HCT116 (cell line): ENCODE data around the gene YTHDF1. TPM values are rescaled to one million over a fixed set of nuclear protein-coding genes. Genes with fewer than 3 reads are reported as not detected.

Experiments
- ATAC-seq: fragments of 200-7000 bp; cut with Tn5 transposase; 2 replicates; pipeline ENCODE4 v1.9.1; 2020; ENCODE audit warnings: mild to moderate bottlenecking, moderate library complexity
- BruUV-seq: library from RNA; stranded (reverse); fragments of 400-500 nt; replicated peaks from 2 replicates; lab custom pipeline; 2021; lab: Mats Ljungman, UMichigan
- CTCF ChIA-PET: fragments of 300-600 bp; sonication (Branson Sonifier 250); formaldehyde crosslinking; loops from one replicate; lab custom pipeline; 2021; ENCODE audit warnings: antibody characterized with exemption; lab: Charles Lee
- POLR2A ChIA-PET: fragments of 300-600, 350-600 bp; sonication (Branson Sonifier 250); formaldehyde crosslinking; loops from one replicate; lab custom pipeline; 2021; ENCODE audit warnings: antibody characterized with exemption; lab: Charles Lee
- RAD21 ChIA-PET, 2 experiments: fragments of 300-600 bp; sonication (Branson Sonifier 250); formaldehyde crosslinking; loops; one replicate each; lab custom pipeline; 2023; ENCODE audit warnings: low total read pairs in 2 of 2; ENCODE audit not compliant: uncharacterized antibody in 2 of 2, unreplicated experiment in 2 of 2, low non-redundant PET in 1 of 2; lab: Charles Lee
- DNase-seq: peaks from one replicate; pipeline ENCODE4 v3.0.0-alpha.2; 2010; ENCODE audit warnings: low read depth, low spot score
- H2AFZ ChIP-seq: fragments of 200-600 bp; shearing (Covaris generic), sonication (generic); 2 replicates; pipeline ENCODE4 v1.6.1; 2017; ENCODE audit warnings: low read depth, mixed run types, mixed read lengths, antibody characterized with exemption, low read length; ENCODE audit not compliant: poor library complexity, severe bottlenecking
- H3K27ac ChIP-seq: 2 replicates; pipeline ENCODE4 v1.5.1; 2012; ENCODE audit warnings: low read depth, low read length
- H3K27me3 ChIP-seq: fragments of 200-600 bp; sonication (generic); 2 replicates; pipeline ENCODE4 v1.6.1; 2016; ENCODE audit warnings: mixed run types, low read length, mixed read lengths; ENCODE audit not compliant: insufficient read depth
- H3K36me3 ChIP-seq, 2 experiments: fragments of 200-500 bp in 1 of 2; fragments of 200-600 bp in 1 of 2; sonication (Bioruptor generic) in 1 of 2; sonication (generic) in 1 of 2; 2 replicates each; pipeline versions ENCODE4 v1.5.1 to v1.6.1; 2014 to 2016; ENCODE audit warnings: low read length in 2 of 2, inconsistent platforms in 1 of 2, mixed read lengths in 1 of 2, mixed run types in 1 of 2; ENCODE audit not compliant: insufficient read depth in 2 of 2, control insufficient read depth in 1 of 2
- H3K4me1 ChIP-seq, 2 experiments: fragments of 200-600 bp in 1 of 2; sonication (generic) in 1 of 2; 2 replicates each; pipeline versions ENCODE4 v1.5.1 to v1.6.1; 2012 to 2017; ENCODE audit warnings: low read length in 2 of 2, inconsistent platforms in 1 of 2, mild to moderate bottlenecking in 1 of 2, mixed read lengths in 1 of 2, mixed run types in 1 of 2, moderate library complexity in 1 of 2; ENCODE audit not compliant: insufficient read depth in 2 of 2, control insufficient read depth in 1 of 2
- H3K4me2 ChIP-seq: fragments of 200-600 bp; sonication (generic); 2 replicates; pipeline ENCODE4 v1.6.1; 2017; ENCODE audit warnings: mixed run types, low read length, mixed read lengths
- H3K4me3 ChIP-seq, 2 experiments: fragments of 200-600 bp in 1 of 2; sonication (generic) in 1 of 2; replicated peaks in 1 of 2; 2 replicates each; pipeline ENCODE4 v1.5.1; 2011 to 2016; ENCODE audit warnings: low read length in 2 of 2, control low read depth in 1 of 2, low read depth in 1 of 2, mild to moderate bottlenecking in 1 of 2, mixed read lengths in 1 of 2, mixed run types in 1 of 2
- H3K79me2 ChIP-seq: fragments of 200-600 bp; sonication (generic); 2 replicates; pipeline ENCODE4 v1.6.1; 2017; ENCODE audit warnings: mild to moderate bottlenecking, mixed run types, low read length, moderate library complexity, mixed read lengths; ENCODE audit not compliant: insufficient read depth
- H3K9ac ChIP-seq: fragments of 200-600 bp; sonication (generic); 2 replicates; pipeline ENCODE4 v1.6.1; 2016; ENCODE audit warnings: low read length, mixed read lengths
- H3K9me2 ChIP-seq: fragments of 200-600 bp; sonication (generic), shearing (Covaris generic); 2 replicates; pipeline ENCODE4 v1.6.1; 2017; ENCODE audit warnings: mixed run types, mild to moderate bottlenecking, moderate library complexity; ENCODE audit not compliant: insufficient read depth
- H3K9me3 ChIP-seq, 2 experiments: fragments of 200-500 bp in 1 of 2; fragments of 200-600 bp in 1 of 2; sonication (Bioruptor generic) in 1 of 2; sonication (generic) in 1 of 2; 2 replicates each; pipeline ENCODE4 v1.6.1; 2014 to 2017; ENCODE audit warnings: low read length in 2 of 2, mixed read lengths in 2 of 2, inconsistent platforms in 1 of 2, low read depth in 1 of 2, mild to moderate bottlenecking in 1 of 2, mixed run types in 1 of 2, moderate library complexity in 1 of 2; ENCODE audit not compliant: control insufficient read depth in 1 of 2, insufficient read depth in 1 of 2
- H4K20me1 ChIP-seq: fragments of 200-600 bp; sonication (generic), shearing (Covaris generic); 2 replicates; pipeline ENCODE4 v1.6.1; 2017; ENCODE audit warnings: mixed run types, mild to moderate bottlenecking, moderate library complexity; ENCODE audit not compliant: insufficient read depth
- CBX3 ChIP-seq: IDR thresholded peaks from 2 replicates; pipeline ENCODE4 v1.6.1; 2012; ENCODE audit warnings: low read depth
- CEBPB ChIP-seq: IDR thresholded peaks from 2 replicates; pipeline ENCODE4 v1.6.1; 2012; ENCODE audit warnings: low read depth
- EGR1 ChIP-seq: IDR thresholded peaks from 2 replicates; pipeline ENCODE4 v1.6.1; 2012; ENCODE audit warnings: low read depth
- ELF1 ChIP-seq: IDR thresholded peaks from 2 replicates; pipeline ENCODE4 v1.6.1; 2012; ENCODE audit warnings: low read depth, borderline replicate concordance
- EZH2 ChIP-seq: fragments of 200-600 bp; sonication (generic); IDR thresholded peaks from 2 replicates; pipeline ENCODE4 v1.6.1; 2017; ENCODE audit warnings: antibody characterized with exemption, mixed run types
- FOSL1 ChIP-seq: IDR thresholded peaks from 2 replicates; pipeline ENCODE4 v1.6.1; 2012; ENCODE audit warnings: low read depth
- POLR2A ChIP-seq: IDR thresholded peaks from 2 replicates; pipeline ENCODE4 v1.7.0; 2011; ENCODE audit warnings: borderline replicate concordance; ENCODE audit not compliant: insufficient read depth, insufficient read length; ENCODE audit errors: extremely low read depth
- POLR2AphosphoS5 ChIP-seq: IDR thresholded peaks from 2 replicates; pipeline ENCODE4 v1.6.1; 2011; ENCODE audit warnings: mild to moderate bottlenecking, low read depth, low read length, moderate library complexity
- RAD21 ChIP-seq: IDR thresholded peaks from 2 replicates; pipeline ENCODE4 v1.6.1; 2012; ENCODE audit warnings: low read depth, mild to moderate bottlenecking
- SIN3A ChIP-seq: IDR thresholded peaks from 2 replicates; pipeline ENCODE4 v1.6.1; 2012; ENCODE audit warnings: low read depth
- SP1 ChIP-seq: IDR thresholded peaks from 2 replicates; pipeline ENCODE4 v1.6.1; 2012; ENCODE audit warnings: low read depth
- SRF ChIP-seq: IDR thresholded peaks from 2 replicates; pipeline ENCODE4 v1.6.1; 2012; ENCODE audit warnings: low read depth
- TCF7L2 ChIP-seq: IDR thresholded peaks from 2 replicates; pipeline ENCODE4 v1.7.0; 2011; ENCODE audit warnings: borderline replicate concordance, inconsistent platforms; ENCODE audit not compliant: insufficient read depth, insufficient read length; ENCODE audit errors: extremely low read depth
- YY1 ChIP-seq: IDR thresholded peaks from 2 replicates; pipeline ENCODE4 v1.6.1; 2011; ENCODE audit warnings: low read length, low read depth, moderate library complexity, mild to moderate bottlenecking; ENCODE audit not compliant: insufficient replicate concordance; ENCODE audit errors: extremely low read depth
- ZFX ChIP-seq: fragments of 450-650 bp; IDR thresholded peaks from 2 replicates; pipeline ENCODE4 v1.6.1; 2017
- ZNF274 ChIP-seq: fragments of 200-500 bp; sonication (Bioruptor generic); IDR thresholded peaks from 2 replicates; pipeline ENCODE4 v1.6.1; 2014; ENCODE audit warnings: mild to moderate bottlenecking, low read depth, low read length, inconsistent platforms
- intact Hi-C: fragments of 100-400 bp; cut with micrococcal nuclease; formaldehyde crosslinking; loops from 2 replicates; pipeline ENCODE4 v1.10.0; 2022
- total RNA-seq: library from RNA; stranded (reverse); gene quantifications from one replicate; pipeline ENCODE4 v1.2.1, GENCODE V29; 2021; ENCODE audit not compliant: unreplicated experiment
- TF ChIP-seq, protein P1 (sequence below): IDR thresholded peaks from 2 replicates; pipeline ENCODE4 v1.6.1; 2012
- TF ChIP-seq, protein P2 (sequence below): IDR thresholded peaks from 2 replicates; pipeline ENCODE4 v1.6.1; 2012; ENCODE audit warnings: low read depth
- TF ChIP-seq, protein P3 (sequence below): IDR thresholded peaks from 2 replicates; pipeline ENCODE4 v1.6.1; 2011; ENCODE audit warnings: mild to moderate bottlenecking, low read length, moderate library complexity; ENCODE audit not compliant: insufficient replicate concordance; ENCODE audit errors: extremely low read depth
- TF ChIP-seq, protein P4 (sequence below), 3 experiments: fragments of 200-600 bp in 1 of 3; sonication (generic) in 1 of 3; IDR thresholded peaks in 2 of 3; conservative IDR thresholded peaks in 1 of 3; 2 replicates each; pipeline ENCODE4 v1.5.1; 2012 to 2017; ENCODE audit warnings: low read depth in 2 of 3, low read length in 2 of 3, antibody characterized with exemption in 1 of 3, borderline replicate concordance in 1 of 3, control low read depth in 1 of 3, mild to moderate bottlenecking in 1 of 3, mixed read lengths in 1 of 3, mixed run types in 1 of 3, moderate library complexity in 1 of 3; ENCODE audit not compliant: insufficient read depth in 1 of 3

The YTHDF1 gene
- total RNA-seq, 1 experiment from 2014 or later: 42.8 TPM

DNA sequence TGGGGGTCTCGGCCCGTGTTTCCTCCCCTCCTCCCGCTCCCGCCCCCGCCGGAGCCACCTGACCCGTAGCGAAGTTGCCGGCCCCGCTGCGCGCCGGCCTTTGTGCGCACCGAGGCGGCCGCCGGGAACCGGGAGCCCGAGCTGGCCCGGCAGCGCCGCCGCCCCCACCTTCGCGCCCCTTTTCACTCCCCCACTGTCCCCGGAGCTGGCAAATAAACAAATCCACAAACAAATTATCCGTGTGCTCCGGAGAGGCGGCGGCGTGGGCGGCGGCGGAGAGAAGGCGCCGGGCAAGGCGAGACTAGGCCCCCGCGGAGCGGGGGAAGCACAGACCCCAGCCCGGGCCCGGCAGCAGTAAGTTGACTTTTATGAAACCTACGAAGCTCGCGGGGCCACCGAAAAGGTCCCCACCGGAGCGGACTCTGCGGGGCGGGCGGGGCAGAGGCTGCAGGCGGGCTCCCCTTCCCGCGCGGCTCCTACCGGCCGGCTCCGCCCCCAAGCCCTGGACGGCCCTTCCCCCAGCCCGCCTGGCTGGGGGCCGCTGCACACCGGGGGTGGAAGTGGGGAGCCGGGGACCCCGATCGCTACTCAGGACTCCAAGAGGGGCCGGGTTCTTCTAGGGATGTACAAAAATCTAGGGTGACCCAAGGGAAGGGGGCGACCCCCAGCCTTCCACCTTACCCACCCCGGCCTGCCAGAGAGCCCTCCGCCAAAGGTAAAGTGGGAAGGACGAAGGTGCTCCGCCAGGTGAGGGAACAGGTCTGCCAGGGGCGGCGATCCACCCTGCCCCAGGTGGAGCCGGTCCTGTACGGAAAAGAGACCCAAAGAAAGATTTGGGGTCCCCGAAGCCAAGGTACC, 40.7 kb downstream of the YTHDF1 start:
- no peak for TF ChIP-seq ZNF274
- TF ChIP-seq, protein P1, sequence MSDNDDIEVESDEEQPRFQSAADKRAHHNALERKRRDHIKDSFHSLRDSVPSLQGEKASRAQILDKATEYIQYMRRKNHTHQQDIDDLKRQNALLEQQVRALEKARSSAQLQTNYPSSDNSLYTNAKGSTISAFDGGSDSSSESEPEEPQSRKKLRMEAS: no peak
- TF ChIP-seq SP1: no peak
- TF ChIP-seq EZH2: no peak
- no peak for TF ChIP-seq ZFX
- TF ChIP-seq SRF: no peak
- no peak for TF ChIP-seq CEBPB
- no peak for TF ChIP-seq SIN3A
- no peak for TF ChIP-seq TCF7L2
- TF ChIP-seq POLR2AphosphoS5: no peak
- TF ChIP-seq, protein P2, sequence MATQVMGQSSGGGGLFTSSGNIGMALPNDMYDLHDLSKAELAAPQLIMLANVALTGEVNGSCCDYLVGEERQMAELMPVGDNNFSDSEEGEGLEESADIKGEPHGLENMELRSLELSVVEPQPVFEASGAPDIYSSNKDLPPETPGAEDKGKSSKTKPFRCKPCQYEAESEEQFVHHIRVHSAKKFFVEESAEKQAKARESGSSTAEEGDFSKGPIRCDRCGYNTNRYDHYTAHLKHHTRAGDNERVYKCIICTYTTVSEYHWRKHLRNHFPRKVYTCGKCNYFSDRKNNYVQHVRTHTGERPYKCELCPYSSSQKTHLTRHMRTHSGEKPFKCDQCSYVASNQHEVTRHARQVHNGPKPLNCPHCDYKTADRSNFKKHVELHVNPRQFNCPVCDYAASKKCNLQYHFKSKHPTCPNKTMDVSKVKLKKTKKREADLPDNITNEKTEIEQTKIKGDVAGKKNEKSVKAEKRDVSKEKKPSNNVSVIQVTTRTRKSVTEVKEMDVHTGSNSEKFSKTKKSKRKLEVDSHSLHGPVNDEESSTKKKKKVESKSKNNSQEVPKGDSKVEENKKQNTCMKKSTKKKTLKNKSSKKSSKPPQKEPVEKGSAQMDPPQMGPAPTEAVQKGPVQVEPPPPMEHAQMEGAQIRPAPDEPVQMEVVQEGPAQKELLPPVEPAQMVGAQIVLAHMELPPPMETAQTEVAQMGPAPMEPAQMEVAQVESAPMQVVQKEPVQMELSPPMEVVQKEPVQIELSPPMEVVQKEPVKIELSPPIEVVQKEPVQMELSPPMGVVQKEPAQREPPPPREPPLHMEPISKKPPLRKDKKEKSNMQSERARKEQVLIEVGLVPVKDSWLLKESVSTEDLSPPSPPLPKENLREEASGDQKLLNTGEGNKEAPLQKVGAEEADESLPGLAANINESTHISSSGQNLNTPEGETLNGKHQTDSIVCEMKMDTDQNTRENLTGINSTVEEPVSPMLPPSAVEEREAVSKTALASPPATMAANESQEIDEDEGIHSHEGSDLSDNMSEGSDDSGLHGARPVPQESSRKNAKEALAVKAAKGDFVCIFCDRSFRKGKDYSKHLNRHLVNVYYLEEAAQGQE: no peak
- TF ChIP-seq, protein P3, sequence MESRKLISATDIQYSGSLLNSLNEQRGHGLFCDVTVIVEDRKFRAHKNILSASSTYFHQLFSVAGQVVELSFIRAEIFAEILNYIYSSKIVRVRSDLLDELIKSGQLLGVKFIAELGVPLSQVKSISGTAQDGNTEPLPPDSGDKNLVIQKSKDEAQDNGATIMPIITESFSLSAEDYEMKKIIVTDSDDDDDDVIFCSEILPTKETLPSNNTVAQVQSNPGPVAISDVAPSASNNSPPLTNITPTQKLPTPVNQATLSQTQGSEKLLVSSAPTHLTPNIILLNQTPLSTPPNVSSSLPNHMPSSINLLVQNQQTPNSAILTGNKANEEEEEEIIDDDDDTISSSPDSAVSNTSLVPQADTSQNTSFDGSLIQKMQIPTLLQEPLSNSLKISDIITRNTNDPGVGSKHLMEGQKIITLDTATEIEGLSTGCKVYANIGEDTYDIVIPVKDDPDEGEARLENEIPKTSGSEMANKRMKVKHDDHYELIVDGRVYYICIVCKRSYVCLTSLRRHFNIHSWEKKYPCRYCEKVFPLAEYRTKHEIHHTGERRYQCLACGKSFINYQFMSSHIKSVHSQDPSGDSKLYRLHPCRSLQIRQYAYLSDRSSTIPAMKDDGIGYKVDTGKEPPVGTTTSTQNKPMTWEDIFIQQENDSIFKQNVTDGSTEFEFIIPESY: no peak
- TF ChIP-seq ELF1: no peak
- TF ChIP-seq RAD21: no peak
- TF ChIP-seq EGR1: no peak
- no peak for TF ChIP-seq YY1
- TF ChIP-seq CBX3: no peak
- TF ChIP-seq FOSL1: no peak
- TF ChIP-seq, protein P4, sequence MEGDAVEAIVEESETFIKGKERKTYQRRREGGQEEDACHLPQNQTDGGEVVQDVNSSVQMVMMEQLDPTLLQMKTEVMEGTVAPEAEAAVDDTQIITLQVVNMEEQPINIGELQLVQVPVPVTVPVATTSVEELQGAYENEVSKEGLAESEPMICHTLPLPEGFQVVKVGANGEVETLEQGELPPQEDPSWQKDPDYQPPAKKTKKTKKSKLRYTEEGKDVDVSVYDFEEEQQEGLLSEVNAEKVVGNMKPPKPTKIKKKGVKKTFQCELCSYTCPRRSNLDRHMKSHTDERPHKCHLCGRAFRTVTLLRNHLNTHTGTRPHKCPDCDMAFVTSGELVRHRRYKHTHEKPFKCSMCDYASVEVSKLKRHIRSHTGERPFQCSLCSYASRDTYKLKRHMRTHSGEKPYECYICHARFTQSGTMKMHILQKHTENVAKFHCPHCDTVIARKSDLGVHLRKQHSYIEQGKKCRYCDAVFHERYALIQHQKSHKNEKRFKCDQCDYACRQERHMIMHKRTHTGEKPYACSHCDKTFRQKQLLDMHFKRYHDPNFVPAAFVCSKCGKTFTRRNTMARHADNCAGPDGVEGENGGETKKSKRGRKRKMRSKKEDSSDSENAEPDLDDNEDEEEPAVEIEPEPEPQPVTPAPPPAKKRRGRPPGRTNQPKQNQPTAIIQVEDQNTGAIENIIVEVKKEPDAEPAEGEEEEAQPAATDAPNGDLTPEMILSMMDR (IDR thresholded peaks at IDR 0.05 in 2 of 3, conservative IDR thresholded peaks at IDR 0.05 in 1 of 3; ENCODE audit: borderline replicate concordance in 1 of 3, insufficient read depth in 1 of 3, low read depth in 2 of 3, low read length in 2 of 3): no peak
- TF ChIP-seq POLR2A: no peak
- Histone ChIP-seq H2AFZ (no peak overlapping the region), H3K4me2 (no peak overlapping the region), H3K9ac (no peak overlapping the region), H3K27me3 (0 out of 2 replicates have a peak, but pooled peaks cover 6% of the 10 kb centered on the region), H3K4me3 (no peak overlapping the region), H3K4me1 (peaks cover 2 to 10% of the 10 kb centered on the region in 2 experiments; a peak in 3 of 4 replicates), H4K20me1 (no peaks in the 10 kb centered on the region), H3K27ac (no peak overlapping the region), H3K9me3 (no peaks in the 10 kb centered on the region), H3K36me3 (no peaks in the 10 kb centered on the region), H3K79me2 (no peaks in the 10 kb centered on the region), H3K9me2 (no peaks in the 10 kb centered on the region)
- POLR2A ChIA-PET: no interaction called here
- RAD21 ChIA-PET: no interaction called here
- intact Hi-C loops: no loop called here
- DNase-seq (no peak), ATAC-seq (no peak)
- CTCF ChIA-PET: interaction anchor here (1.3 kb wide), 1 partner anchor 203 kb away, joined by 4 read pairs; no protein-coding TSS in a partner anchor
- no TSS peak for BruUV-seq
